Keratinocyte (primary cell): ENCODE data around the gene SHCBP1L. TPM values are rescaled to one million over a fixed set of nuclear protein-coding genes. Genes with fewer than 3 reads are reported as not detected.

Experiments used
- DNase-seq: peaks from one replicate; pipeline ENCODE4 v3.0.0-alpha.2; 2011; ENCODE audit warnings: low read depth, missing footprints, low spot score
- FAIRE-seq: peaks from 2 replicates; lab custom pipeline; 2011; peaks lifted over from hg19 to GRCh38; lab: Jason Lieb, UNC
- H2AFZ ChIP-seq: 2 replicates; pipeline ENCODE4 v1.6.0; 2012; ENCODE audit warnings: low read length, control low read depth, inconsistent platforms; ENCODE audit not compliant: control insufficient read depth
- H3K27ac ChIP-seq: 2 replicates; pipeline ENCODE4 v1.5.1; 2011; ENCODE audit warnings: low read length; ENCODE audit not compliant: control insufficient read depth, insufficient read depth
- H3K27me3 ChIP-seq: 3 replicates; pipeline ENCODE4 v1.6.0; 2011; ENCODE audit warnings: low read length; ENCODE audit not compliant: control insufficient read depth, insufficient read depth; ENCODE audit errors: extremely low read depth
- H3K36me3 ChIP-seq, 2 experiments: 2 replicates in 1 of 2; 3 replicates in 1 of 2; pipeline ENCODE4 v1.5.1; 2011; ENCODE audit warnings: low read length in 2 of 2, mild to moderate bottlenecking in 1 of 2; ENCODE audit not compliant: control insufficient read depth in 2 of 2, insufficient read depth in 2 of 2; ENCODE audit errors: extremely low read depth in 1 of 2
- H3K4me1 ChIP-seq: 3 replicates; pipeline ENCODE4 v1.5.1; 2011; ENCODE audit warnings: low read length; ENCODE audit not compliant: control insufficient read depth, insufficient read depth; ENCODE audit errors: extremely low read depth
- H3K4me2 ChIP-seq: 3 replicates; pipeline ENCODE4 v1.6.0; 2011; ENCODE audit warnings: low read depth, low read length; ENCODE audit not compliant: control insufficient read depth, insufficient read depth; ENCODE audit errors: extremely low read depth
- H3K4me3 ChIP-seq, 3 experiments: fragments of 200-600 bp in 1 of 3; sonication (generic) in 1 of 3; 2 replicates in 2 of 3; 3 replicates in 1 of 3; pipeline ENCODE4 v1.5.1; 2011 to 2016; ENCODE audit warnings: low read length in 3 of 3, mild to moderate bottlenecking in 3 of 3, control low read depth in 2 of 3, inconsistent platforms in 1 of 3, low read depth in 1 of 3, mixed read lengths in 1 of 3, mixed run types in 1 of 3, moderate library complexity in 1 of 3; ENCODE audit not compliant: control insufficient read depth in 2 of 3, insufficient read depth in 2 of 3; ENCODE audit errors: extremely low read depth in 1 of 3
- H3K79me2 ChIP-seq: 2 replicates; pipeline ENCODE4 v1.6.0; 2012; ENCODE audit warnings: low read length; ENCODE audit not compliant: control insufficient read depth, insufficient read depth
- H3K9ac ChIP-seq: 3 replicates; pipeline ENCODE4 v1.6.0; 2011; ENCODE audit warnings: low read length; ENCODE audit not compliant: control insufficient read depth, insufficient read depth; ENCODE audit errors: extremely low read depth
- H3K9me1 ChIP-seq: 3 replicates; pipeline ENCODE4 v1.6.0; 2011; ENCODE audit warnings: low read length; ENCODE audit not compliant: control insufficient read depth, insufficient read depth; ENCODE audit errors: extremely low read depth
- H3K9me3 ChIP-seq: 2 replicates; pipeline ENCODE4 v1.5.1; 2012; ENCODE audit warnings: low read depth, low read length; ENCODE audit not compliant: control insufficient read depth
- H4K20me1 ChIP-seq: 3 replicates; pipeline ENCODE4 v1.6.0; 2011; ENCODE audit warnings: low read length; ENCODE audit not compliant: control insufficient read depth, insufficient read depth; ENCODE audit errors: extremely low read depth
- EZH2 ChIP-seq: IDR thresholded peaks from one replicate; pipeline ENCODE4 v1.6.1; 2012; ENCODE audit warnings: inconsistent platforms, mild to moderate bottlenecking, low read length, moderate library complexity
- dilution Hi-C: fragments of 300-500 bp; cut with MboI; formaldehyde crosslinking; loops from one replicate; pipeline ENCODE4 v1.7.0; 2020; ENCODE audit warnings: low sequenced_read_pairs; ENCODE audit not compliant: extremely low pct_ligation_motif_present
- polyA plus RNA-seq, 5 experiments: library from polyadenylated mRNA; depleted of rRNA in 3 of 5; stranded (reverse) in 3 of 5; stranded (forward) in 1 of 5; unstranded in 1 of 5; fragments of >200 nt; gene quantifications; 1 replicate in 1 of 5; 2 replicates in 3 of 5; 3 replicates in 1 of 5; pipeline versions ENCODE4 v1.2.1 to v1.2.3, GENCODE V29; 2011 to 2012; ENCODE audit warnings: missing spikeins in 2 of 5, low read depth in 1 of 5, low replicate concordance in 1 of 5
- TF ChIP-seq, protein P1 (sequence below), 3 experiments: IDR thresholded peaks in 1 of 3; conservative IDR thresholded peaks in 1 of 3; optimal IDR thresholded peaks in 1 of 3; 2 replicates in 2 of 3; 3 replicates in 1 of 3; pipeline versions ENCODE3 to v1.5.1; 2011; ENCODE audit warnings: low read length in 3 of 3, mild to moderate bottlenecking in 3 of 3, moderate library complexity in 2 of 3, control low read depth in 1 of 3, inconsistent platforms in 1 of 3; ENCODE audit not compliant: insufficient read depth in 2 of 3; ENCODE audit errors: extremely low read depth in 1 of 3

The SHCBP1L gene
- polyA plus RNA-seq, 1 donor (not counting 4 experiments of a cell fraction or from before 2014, with no cell fraction given) = not detected

DNA sequence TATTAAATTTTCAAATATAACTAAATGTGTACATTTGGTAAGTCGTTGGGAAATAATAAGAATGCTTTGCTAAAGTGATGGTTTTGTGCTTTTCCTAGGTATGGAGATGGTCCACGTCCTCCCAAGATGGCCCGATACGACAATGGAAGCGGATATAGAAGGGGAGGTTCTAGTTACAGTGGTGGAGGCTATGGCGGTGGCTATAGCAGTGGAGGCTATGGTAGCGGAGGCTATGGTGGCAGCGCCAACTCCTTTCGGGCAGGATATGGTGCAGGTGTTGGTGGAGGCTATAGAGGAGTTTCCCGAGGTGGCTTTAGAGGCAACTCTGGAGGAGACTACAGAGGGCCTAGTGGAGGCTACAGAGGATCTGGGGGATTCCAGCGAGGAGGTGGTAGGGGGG, 66.0 kb downstream of the SHCBP1L start:
- Histone ChIP-seq H4K20me1 (no peaks in the 10 kb centered on the region), H3K9me1 (no peaks in the 10 kb centered on the region), H3K9ac (no peak overlapping the region), H3K9me3 (no peaks in the 10 kb centered on the region), H2AFZ (no peak overlapping the region), H3K36me3 (peaks cover 25 to 28% of the 10 kb centered on the region in 2 experiments), H3K27me3 (no peaks in the 10 kb centered on the region), H3K4me3 (no peak overlapping the region), H3K27ac (no peak overlapping the region), H3K4me1 (no peaks in the 10 kb centered on the region), H3K4me2 (no peak overlapping the region), H3K79me2 (no peaks in the 10 kb centered on the region)
- DNase-seq = no peak
- FAIRE-seq = no peak
- dilution Hi-C loops = no loop called here
- no peak for TF ChIP-seq EZH2
- TF ChIP-seq, protein P1, sequence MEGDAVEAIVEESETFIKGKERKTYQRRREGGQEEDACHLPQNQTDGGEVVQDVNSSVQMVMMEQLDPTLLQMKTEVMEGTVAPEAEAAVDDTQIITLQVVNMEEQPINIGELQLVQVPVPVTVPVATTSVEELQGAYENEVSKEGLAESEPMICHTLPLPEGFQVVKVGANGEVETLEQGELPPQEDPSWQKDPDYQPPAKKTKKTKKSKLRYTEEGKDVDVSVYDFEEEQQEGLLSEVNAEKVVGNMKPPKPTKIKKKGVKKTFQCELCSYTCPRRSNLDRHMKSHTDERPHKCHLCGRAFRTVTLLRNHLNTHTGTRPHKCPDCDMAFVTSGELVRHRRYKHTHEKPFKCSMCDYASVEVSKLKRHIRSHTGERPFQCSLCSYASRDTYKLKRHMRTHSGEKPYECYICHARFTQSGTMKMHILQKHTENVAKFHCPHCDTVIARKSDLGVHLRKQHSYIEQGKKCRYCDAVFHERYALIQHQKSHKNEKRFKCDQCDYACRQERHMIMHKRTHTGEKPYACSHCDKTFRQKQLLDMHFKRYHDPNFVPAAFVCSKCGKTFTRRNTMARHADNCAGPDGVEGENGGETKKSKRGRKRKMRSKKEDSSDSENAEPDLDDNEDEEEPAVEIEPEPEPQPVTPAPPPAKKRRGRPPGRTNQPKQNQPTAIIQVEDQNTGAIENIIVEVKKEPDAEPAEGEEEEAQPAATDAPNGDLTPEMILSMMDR (optimal IDR thresholded peaks at IDR 0.05 in 1 of 3, IDR thresholded peaks at IDR 0.05 in 1 of 3, conservative IDR thresholded peaks at IDR 0.05 in 1 of 3; ENCODE audit: extremely low read depth in 1 of 3, insufficient read depth in 2 of 3, low read length in 3 of 3) = no peak

DNA sequence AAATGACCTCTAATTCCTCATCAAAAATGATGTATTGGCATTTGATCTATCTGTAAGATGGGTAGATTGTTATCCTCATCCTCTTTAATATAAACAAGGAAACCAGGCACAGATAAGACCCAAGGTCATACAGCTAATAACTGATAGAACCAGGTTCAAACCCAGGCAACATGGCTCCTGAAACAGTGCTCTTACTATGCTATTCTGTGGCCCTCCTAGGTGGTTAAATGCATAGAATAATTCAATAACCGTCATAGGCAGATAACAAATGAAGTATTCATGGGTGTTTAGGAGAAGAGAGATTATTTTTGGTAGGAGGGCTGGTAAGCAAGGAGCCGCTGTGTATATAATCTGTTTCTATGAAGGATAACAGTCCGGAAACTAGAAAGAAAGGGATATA, 67.4 kb downstream of the SHCBP1L start:
- Histone ChIP-seq H3K9ac (no peak overlapping the region), H4K20me1 (no peaks in the 10 kb centered on the region), H3K9me3 (no peaks in the 10 kb centered on the region), H3K9me1 (no peaks in the 10 kb centered on the region), H3K27ac (no peak overlapping the region), H2AFZ (no peak overlapping the region), H3K4me2 (no peak overlapping the region), H3K27me3 (no peaks in the 10 kb centered on the region), H3K79me2 (no peaks in the 10 kb centered on the region), H3K4me1 (no peaks in the 10 kb centered on the region), H3K4me3 (no peak overlapping the region), H3K36me3 (peaks cover 36 to 39% of the 10 kb centered on the region in 2 experiments)
- FAIRE-seq (no peak), DNase-seq (no peak)
- TF ChIP-seq, protein P1 (optimal IDR thresholded peaks at IDR 0.05 in 1 of 3, IDR thresholded peaks at IDR 0.05 in 1 of 3, conservative IDR thresholded peaks at IDR 0.05 in 1 of 3; ENCODE audit: extremely low read depth in 1 of 3, insufficient read depth in 2 of 3, low read length in 3 of 3) = no peak
- no peak for TF ChIP-seq EZH2
- dilution Hi-C loops = no loop called here
